NCI-H510A (cell line): ENCODE results near the gene LRMDA.

Experiments used
- DNase-seq: peaks from one replicate; lab custom pipeline; 2025; lab: John Stamatoyannopoulos, UW

LRMDA gene

DNA sequence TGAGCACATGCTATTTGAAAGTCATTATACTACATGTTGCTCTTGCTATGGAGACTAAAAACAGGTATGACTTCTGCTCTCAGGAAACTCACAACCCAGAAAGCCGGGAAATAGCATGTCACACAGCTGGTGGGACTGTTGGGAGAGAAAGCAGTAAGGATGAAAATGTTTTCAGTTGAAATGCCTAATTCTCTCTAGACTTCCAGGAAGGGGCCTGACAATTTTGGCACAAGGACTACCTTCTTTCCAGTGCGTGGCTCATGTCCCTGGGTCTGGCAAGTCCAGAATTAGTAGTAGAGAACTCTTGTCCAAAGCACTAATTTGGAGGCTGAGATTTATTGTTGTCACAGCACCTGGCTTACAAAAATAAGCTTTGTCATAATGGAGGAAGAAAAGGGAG lies 567.6 kb downstream of the LRMDA start:
- DNase-seq, result no peak

DNA sequence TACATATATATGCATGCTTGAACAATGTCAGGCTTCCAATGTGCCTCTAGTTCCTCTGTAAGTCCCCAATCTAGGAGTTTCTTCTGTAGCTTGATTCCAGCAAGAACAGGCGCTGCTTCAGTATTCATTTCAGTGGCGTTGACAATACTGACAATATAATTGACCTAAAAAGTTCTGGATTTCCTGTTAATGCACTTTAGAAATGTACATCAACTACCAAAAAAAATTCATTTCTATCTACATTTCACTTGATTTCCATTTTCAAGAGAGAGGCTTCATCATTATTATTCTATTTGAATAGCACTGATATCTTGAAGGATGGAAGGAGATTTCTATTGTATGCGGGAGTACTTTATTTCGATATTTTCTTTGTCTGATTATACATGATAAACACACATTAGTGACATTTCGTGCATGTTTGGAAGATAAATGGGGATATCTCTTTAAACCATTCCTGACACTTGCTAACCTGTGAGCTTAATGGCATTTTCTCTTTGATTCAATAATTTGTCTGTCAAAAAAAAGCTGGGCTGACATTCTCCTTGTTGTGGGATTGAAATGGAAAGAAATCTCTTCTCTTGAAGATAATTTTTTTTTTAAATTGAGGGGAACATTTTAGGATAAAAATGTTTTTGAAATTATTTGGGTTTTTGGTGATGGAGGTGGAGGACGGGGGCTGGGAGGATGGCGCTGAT lies 568.2 kb downstream of the LRMDA start:
- DNase-seq, result no peak

DNA sequence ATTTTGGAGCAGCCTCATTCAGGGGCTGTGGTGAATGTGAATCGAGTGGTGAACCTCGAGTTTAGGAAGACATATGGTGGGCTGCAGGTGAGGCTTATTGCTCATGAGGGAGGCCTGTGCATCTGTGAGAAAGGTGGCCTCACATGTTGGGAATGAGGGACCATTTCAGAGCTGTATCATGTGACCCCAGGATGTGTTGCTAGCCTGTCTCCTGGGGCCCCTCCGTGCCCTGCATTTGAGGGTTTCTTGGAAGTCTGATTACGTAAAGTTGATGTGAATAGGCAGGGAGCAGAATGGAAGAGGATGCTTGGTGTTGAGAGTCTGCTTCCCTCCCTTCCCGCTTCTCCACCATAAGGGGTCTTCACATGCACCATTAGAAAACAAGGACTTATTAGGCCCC lies 569.1 kb downstream of the LRMDA start:
- no peak for DNase-seq

DNA sequence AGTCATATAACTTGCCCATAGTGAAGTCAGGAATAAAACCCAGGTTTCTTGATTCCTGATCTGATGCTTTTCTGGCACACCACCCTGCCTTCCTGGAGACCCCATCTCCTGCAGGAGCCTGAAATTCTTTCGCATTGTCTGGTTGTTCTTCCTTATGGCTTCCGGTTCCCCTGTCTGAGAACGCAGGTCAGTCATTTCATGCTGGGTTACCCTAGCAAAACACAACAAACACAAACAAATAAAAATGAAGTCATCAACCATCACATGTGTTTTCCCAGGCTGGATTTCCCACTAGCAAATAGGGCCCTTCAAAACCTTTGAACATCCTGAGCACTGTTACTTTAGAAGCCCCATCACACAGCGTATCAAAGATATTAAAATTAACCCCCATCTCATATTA lies 569.6 kb downstream of the LRMDA start:
- DNase-seq, result no peak

DNA sequence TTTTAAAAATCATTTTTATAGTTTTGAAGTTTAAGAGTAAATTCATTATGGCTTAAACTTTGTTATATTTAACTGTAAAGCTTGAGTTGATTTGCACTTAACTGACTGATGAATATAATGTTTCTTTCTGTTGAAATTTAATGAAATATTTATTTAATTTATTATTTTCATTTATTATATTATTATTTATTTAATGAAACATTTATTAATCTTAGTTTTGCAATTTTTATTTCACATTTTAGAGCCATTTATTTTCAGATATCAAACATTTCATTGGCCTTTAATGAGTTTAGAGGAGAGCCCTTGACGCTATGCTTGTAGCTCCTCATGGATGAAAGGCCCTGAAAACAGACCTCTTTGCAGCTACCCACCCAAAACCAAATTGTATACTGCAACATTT lies 570.0 kb downstream of the LRMDA start:
- no peak for DNase-seq

DNA sequence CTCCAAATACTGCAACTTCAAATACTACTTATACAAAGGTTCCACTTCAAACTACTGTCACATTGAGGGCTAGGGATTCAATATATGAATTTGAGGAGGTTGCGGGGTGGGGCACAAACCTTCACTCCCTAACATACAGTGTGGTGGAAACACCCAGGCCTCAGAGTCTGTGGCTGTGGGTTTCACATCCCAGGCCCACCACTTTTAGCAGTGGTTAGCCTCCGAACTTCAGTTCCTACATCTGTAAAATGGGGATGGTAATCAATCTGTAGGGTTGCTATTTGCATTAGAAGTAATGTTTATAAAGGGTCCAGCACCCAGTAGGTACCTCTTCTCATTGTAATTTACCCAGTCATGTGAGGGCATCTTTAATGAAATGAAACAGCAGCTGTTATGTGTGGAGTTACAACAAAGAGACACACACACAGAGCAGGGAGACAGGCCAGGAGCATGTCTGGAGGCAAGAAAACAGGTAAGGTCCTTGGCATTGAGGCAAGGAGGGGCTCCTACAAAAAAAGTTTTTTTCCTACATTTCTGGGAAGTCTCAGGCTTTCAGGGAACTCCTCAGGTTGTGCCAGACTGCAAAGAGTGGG lies 570.9 kb downstream of the LRMDA start:
- DNase-seq, result no peak

DNA sequence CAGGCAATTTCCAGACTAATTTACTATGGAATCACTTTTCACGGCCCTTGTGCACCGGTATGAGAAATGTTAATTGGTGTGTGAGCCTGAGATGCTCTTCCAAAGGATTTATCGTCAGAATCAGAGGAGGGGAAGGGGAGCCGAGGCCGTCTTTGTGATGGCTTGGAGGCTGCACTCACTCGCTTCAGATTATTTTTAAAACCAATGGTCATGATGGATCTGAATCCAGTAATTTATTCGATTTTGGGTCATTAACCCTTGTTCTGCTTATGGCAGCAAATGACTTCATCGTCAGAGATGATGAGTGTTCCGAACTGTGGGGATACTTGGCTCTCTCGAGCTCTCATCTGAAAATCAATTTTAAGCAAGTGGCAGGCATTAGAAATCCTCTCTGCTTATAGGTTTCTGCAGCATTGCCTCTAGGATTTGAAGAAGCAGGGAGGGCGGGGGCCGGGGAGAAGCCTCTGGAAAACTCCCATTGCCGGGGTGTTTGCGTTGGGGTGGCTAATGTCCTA lies 576.3 kb downstream of the LRMDA start:
- no peak for DNase-seq

DNA sequence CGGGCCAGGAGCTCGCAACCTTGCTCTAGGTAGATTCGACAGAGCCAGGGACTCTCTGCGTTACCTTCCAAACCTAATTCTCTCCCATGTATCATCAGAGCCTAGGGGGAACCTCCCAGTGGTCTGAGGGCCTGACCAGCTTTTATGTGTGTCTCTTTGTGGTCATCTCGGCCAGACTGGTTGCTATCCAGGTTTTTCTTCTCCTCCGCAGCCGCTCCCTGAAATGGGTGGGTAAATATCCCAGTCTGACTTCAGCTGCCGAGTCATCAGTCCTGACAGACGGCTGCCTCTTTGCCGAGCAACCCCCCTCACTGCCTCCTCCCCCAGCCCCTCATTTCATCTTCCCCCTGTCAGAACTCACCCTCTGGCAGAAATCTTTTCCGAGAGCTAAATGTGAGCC lies 578.1 kb downstream of the LRMDA start:
- DNase-seq, result no peak

DNA sequence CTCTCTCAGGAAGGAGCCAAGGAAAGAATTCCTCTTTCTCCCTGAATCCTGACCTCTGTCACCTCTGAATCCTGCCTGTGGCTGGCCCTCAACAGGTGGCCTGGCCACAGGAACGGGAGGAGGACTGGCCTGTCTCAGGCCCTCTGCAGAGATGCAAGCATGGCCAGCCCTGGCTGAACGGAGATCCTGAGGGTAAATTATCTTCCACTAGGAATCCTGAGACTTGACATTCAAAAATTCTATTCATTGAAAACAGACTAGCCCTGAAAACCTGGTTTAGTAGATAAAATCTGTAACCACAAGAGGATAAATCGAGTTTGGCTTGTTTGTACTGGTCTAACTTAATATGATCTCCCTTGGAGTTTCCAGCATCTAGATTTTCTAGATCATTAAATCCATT lies 579.3 kb downstream of the LRMDA start:
- DNase-seq, result no peak

DNA sequence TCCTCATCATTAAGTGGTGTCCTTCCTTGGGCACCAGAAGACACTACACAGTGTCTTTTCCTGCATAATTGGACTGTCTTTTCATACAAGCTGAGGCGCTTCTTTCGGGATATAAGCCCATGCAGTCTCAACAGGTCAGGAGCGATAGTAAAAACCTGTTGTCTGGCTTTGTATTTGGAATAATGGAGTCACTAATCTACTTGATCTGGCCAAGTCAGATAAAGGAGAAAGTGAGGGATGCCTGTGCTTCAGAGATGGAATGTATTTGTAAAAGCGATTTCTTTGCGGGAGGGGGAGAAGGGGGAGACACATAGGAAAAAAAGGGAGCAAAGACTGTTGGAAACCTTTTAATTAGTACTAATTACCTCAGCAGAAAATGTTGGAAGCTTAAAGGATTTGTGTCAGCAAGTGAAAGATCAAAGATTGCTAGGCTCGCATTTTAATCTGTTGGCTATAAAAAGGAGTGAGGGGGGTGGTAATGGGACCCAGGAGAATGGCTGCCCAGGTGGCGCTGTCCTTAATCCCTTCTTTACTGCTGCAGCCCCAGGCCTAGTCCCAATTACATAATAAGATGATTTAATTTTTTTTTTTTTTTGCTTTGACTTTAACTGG lies 581.4 kb downstream of the LRMDA start:
- DNase-seq, result no peak

DNA sequence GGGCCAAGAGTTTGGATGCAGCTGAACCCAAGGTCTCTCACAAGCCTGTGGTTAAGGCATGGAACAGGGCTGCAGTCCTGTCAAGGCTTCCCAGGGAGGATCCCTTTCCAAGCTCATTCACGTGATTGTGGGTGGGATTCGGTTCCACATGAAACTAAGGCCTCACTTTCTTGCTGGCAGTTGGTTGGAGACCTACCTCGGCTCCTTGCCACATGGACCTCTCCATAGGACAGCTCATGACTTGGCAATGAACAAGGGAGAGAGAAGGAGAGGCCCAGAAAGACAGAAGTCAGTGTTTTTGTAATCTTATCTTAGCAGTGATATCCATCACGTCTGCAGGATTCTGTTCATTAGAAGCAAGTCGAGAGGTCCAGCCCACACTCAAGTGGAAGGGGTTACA lies 583.8 kb downstream of the LRMDA start:
- no peak for DNase-seq

DNA sequence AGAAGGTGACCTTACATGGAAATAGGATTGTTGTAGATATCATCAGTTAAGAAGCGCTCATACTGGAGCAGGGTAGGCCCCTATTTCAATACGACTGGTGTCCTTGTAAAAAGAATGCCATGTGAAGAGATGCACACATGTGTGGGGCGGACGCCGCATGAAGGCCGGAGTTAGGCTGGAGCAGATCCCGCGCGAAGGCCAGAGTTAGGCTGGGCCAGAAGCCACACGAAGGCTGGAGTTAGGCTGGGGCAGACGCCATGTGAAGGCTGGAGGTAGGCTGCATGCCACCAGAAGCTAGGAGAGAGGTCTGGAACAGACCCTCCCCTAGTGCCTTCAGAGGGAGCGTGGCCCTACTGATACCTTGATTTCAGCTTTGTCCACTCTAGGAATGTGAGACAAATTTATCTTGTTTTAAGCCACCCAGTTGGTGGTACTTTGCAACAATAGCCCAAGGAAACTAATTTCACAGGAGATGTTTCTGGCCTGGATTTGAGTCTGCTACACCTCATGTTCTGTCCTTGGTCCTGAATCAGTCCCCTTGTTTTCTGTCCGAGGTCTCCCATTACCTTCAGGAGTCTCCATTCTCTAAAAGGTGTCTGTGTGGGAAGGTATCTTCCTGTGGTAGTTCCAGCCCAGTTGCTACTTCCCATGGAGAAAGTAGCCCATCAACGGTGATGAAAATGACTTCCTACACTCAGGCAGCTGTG lies 585.8 kb downstream of the LRMDA start:
- DNase-seq, result no peak

DNA sequence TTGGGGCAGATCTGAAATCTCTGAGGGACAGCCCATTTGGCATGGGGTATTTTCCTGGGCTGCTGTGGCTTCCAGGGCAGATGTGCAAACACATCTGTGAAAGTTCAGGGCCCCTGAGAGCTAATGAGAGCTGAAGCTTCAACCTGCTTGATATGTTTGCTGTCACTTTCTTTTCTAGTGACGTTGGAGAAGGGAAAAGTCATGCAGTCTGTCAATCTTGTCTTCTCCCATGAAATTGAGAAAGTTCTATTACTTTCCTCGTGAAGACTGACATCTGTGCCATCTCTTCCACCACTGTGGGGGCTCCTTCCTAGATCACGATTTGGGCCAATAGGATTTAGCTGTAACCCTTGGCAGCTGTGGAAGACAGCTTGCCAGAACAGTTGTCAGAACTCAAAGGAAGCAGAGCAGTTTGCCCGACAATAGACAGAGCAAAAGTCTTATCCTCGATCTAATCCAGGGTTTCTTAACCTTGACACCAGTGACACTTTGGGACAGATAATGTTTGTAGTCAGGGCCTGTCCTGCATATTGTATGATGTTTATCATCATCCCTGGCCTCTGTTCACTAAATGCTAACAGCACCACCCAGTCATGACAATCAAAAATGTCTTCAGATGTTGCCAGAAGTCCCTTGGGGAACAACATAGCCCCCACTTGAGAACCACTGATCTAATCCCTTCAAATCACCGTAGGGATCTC lies 586.5 kb downstream of the LRMDA start:
- DNase-seq, result no peak

DNA sequence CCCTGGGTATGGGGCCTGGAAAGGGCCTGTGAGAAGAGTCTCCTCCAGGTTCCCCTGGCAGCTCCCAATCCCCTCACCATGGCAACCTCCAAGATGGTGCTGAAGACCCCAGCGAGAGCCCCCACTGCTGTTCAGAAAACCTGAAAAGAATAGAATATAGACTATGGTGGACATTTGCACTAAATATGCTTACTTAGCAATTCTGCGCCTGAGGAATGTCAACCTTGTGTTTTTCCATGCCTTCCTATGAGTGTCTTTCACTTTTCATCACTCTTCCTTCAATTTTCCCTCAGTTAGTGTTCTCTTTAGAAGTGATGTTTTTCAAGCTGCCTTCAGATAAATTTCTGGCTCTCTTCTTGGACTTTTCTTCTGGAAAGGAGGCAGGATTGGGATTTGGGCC lies 589.2 kb downstream of the LRMDA start:
- DNase-seq, result no peak

DNA sequence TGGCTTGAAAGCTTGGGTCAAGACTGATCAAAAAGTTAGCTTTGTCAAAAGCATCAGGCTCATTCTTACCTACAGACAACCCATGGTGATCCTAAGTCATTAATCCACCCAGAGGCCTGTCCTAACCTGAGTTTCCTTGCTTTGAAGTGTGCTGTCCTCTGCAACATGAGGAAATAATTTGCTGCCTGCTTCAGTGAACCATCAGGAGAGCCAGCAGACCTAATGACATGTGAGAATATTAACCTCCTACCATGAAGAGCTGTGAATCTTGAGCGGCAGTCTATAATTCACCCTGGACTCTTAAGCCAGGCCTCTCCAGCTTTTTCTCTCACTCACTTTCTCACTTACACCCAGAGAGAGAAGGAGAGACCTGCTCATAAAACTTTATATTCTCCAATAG lies 590.0 kb downstream of the LRMDA start:
- no peak for DNase-seq

DNA sequence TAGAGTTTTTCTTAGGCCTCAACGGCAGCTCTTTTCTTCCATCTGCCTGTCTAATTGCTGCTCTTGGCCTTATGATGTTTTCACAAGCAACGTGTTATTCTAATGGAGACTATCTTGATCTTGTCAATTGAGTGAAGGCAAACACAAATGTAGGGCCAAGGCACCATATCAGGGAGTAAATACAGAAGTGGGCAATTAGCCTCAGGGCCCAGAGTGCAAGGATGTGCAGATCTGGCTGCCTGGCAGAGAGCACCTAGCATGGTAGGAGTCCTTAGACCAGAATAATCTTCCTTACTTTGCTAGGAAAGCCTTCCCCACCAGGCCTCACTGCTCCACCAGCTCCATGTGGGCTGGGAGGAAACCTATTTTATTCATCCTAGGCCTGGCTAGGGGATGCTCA lies 590.9 kb downstream of the LRMDA start:
- DNase-seq, result no peak

DNA sequence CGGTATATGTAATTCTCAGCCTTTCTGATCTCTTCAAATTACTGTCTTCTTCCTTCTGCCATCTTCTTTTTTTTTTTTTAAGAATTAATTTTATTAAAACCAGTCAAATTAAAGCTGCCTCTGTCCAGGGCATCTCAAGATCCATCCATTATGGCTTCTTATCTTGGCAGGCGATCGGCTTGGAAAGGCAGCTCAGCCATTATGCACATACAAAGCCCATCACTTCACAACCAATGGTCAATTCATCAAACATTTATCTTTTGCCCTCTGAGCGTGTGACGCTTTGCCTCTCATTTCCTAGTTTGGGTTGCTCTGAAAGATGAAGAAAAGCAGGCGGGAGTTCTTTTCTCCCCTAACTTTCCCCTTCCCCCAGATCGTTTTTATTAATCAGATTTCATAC lies 591.6 kb downstream of the LRMDA start:
- DNase-seq, result no peak

DNA sequence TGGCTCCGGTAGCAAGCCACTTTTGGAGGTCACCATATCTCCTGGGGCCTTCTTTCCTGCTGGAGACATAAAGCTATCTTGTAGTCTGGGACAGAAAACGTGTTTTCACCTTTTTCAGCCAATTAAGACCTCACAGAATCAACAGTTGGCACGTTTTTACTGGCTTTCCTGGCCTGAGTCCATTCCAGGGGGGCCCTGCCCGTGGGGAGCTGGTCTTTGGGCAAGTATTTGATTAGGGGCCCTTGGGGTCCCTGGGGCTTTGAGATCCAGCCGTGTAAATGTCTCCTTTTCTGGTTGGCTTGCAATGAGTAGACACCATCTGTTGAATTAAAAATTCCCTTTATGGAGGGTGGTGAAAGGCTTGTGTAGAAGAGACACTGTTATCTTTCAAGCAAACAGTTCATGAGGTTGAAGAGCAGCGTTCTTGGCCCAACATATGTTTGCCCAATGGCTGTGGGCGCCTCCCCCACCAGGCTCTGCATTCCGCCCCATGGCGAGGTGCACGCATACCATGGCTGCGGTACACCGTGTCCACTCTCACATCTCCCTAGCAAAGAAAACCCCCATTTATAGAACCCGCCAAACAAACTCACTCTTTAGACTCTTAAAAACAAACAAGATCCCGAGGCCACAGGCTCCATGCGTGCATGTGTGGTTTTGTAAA lies 593.2 kb downstream of the LRMDA start:
- no peak for DNase-seq

DNA sequence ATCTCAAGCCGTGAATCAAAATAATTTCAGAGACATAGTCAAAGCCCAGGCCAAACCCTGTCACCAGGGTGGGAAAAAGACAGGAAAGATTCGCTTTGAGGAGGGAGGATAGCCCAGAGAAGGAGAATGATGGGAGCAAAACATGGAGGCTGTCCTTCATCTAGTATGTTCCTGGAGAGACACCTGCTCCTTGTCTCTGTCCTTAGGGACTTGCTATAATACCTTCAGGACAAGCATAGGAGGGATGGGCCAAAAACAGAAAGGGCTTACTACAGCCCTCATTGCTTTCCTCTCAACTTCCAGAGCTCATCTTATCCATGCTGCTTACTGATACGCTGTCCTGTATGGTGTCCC lies 593.7 kb downstream of the LRMDA start:
- no peak for DNase-seq

DNA sequence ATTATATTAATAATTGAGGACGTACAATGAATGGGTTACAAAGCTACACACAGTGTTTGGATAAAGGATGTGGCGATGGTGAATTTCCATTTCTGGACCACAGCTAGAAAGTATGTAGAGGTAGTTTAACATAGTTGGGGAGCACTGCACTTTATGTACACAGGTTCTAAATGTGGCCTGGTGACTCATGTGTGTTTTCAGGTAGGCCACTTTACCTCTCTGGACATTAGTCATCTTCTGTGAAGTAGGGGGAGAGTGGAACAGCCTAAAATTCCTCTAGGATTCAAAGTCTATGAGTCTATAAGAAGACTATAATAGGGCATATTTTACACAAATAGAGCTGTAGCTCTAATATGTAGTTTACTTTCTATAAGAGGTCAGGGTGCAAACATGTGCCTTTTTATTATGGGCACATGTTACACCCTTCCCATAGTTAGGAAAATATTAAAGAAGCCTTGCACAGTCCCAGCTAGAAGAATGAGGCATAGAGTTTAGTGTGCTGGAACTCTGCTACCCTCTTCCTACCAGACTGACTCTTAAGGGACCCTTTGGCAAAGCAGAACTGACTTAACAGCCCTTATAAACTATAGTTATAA lies 594.9 kb downstream of the LRMDA start:
- no peak for DNase-seq

DNA sequence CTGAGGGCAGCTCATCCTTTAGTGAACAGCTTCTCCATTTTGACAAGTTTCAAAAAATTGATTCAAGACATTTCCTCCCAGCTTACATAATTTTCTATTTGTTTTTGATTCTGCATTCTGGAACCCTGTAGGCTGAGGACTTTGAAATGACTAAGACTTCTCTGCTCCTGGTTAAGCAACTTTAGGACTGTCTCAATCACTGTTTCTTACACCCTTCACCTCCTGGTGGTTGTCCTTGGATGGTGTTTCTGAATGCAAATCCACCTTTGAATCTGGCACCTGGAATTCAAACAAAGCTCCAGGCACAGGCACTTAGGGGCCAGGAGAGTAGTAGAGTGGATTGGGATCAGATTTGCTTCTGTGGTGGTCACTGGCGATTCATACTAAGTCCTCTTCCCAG lies 595.5 kb downstream of the LRMDA start:
- DNase-seq, result no peak

DNA sequence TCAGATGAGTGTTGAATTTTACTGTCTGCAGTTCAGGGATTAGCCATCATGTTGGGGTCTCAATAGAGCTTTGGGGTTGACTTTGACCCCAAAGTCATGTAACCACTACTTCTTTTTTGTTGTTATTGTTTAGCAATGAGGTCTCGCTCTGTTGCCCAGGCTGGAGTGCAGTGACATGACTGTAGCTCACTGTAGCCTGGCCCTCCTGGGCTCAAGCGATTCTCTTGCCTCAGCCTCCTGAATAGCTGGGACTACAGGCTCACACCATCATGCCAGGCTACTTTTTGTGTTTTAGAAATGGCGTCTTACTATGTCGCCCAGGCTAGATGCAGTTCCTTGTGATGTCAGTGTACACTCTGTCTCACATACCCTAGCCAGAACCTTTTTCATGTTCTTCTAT lies 598.4 kb downstream of the LRMDA start:
- DNase-seq, result no peak
